Hematopoietic multipotent progenitor cell treated with erythropoietin and hydrocortisone succinate and interleukin-3 and kit ligand, for 8 days (in vitro differentiated cells): Measurements from ENCODE around the gene SPHK2.
"Not testable (repeated sequence)": the region's sequence is repeated elsewhere in the genome, so short reads cannot be mapped to it uniquely, and the experiment has no call there.

ENCODE experiments used
- DNase-seq: peaks from one replicate; pipeline ENCODE4 v3.0.0-alpha.2; 2015

The SPHK2 gene

DNA sequence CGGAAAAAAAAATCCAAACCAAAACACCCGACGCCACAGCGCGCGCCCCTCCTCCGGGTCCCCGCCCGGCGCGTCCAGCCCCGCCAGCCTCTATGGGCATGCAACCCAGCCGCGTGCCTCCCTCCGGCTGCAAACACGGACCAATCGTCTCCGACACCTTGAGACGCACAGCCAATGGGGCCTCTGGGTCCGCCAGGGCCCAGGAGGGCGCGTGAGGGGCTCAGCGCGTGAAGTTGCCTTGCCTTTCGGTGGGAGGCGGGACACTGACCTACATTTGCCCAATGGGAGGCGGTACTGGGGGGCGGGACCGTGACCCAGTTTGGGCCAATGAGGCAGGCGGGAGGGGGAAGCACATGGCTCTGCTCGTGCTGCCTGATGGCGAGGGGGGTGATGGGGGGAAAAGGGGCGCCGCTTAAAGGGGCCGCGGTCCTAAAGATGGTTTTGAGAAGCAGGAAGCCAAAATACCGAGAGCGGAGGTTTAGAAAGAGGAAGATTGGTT, 18.2 kb downstream of the SPHK2 start:
- peak; percentile 99 for DNase-seq

DNA sequence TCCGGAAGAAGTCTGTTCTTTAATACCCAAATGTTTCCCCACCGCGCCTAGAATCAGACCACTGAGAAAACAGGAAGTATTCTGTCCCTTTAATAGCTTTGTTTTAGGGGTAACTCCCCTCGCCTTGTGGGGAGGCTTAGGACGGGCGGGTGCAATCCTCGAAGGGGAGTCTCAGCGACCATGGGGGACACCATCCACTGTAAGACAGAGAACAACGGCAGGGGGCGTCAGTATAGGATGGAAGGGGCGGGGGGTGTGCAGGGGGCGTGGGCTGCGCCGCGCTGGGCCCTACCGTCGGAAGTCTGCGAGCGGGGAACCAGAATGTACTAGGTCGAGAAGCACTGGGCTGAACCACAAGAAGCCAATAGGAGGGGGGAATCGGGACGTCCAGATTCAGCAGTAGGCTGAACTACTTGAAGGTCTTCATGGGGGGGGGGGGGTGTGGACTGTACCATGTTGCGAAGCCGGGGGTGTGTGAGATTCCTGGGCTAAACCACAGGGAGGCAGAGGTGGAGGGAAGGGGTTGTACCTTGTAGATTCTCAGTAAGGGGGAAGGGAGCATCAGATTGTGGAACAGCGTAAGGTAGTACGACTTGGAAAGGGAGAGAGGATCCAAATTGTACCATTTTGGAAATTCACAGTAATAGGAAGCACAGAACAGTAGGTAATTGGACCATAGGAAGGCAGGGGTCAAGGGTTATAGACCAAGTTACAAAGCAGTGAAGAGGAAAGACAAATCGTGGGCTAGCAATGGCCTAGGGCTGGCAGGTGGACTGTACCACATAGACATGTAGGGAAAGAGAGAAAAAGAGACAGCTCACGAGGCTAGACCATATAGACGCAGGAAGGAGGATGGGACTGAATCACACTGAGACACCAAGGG, 18.9 kb downstream of the SPHK2 start:
- DNase-seq, result peak; percentile 92

DNA sequence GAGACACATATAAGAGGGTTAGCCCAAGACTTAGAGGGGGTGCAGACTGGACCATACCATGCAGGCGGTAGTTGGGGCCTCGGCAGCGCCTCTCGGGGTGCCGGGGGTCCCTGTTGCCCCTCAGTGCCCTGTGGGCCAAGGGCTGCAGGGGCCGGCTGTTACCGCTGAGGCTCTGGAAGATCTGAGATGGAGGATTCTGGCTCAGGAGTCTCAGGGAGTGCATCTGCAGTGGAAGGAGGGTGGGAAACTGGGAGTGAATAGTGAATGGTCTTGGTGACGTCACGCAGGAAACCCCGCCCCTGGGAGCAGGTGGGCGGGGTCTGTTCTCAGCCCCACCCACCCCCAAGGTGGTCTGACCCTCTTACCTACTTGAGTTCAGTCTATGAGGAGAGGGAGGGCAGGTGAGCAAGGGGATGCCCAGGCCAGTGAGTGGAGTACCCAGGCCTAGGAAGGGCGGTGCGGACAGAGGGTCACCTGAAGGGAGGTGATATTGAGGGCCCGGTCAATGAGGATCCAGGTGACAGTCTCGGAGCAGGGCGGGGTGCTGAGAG, 19.6 kb downstream of the SPHK2 start:
- no peak for DNase-seq

DNA sequence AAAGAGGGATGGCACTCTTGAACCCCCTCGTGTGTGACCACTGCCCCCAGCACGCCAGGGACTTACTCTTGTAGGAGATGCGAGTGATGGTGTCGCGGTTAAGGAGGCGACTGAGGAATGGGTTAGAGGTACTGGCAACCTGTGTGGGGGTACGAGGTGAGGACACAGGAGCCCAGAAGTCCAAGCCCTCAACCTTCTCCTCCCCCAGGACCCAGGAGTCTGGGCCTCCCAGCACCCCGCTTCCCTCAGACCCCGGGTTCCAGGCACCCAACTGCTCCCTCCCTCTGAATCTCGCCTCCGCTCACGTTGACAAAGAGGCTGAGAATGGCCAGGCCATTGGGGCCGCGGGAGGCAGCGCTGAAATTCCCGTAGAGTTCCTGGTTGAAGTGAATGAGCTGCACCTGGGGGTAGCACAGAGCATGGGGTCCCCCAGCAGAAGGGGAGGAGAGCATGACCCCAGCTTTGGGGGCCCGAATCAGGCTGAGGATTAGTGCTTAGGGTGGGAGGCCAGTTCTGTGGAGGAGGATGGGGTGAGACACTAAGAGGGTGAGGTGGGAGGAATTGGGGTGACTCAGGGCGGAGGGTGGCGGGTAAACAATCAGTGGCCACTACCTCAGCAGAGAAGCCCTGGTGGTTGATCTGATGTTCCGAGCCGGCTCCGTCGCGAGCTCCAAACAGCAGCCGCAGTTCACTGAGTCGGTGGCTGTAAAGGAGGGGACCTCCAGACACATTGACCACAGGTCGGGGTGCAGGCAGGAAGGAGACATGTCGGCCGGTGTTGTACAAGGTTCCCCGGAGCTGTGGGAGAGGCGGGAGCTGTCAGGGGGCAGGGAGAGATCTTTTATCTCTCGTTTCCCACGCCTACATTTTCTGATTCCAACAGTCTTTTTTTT, 20.4 kb downstream of the SPHK2 start:
- peak; percentile 28 for DNase-seq

DNA sequence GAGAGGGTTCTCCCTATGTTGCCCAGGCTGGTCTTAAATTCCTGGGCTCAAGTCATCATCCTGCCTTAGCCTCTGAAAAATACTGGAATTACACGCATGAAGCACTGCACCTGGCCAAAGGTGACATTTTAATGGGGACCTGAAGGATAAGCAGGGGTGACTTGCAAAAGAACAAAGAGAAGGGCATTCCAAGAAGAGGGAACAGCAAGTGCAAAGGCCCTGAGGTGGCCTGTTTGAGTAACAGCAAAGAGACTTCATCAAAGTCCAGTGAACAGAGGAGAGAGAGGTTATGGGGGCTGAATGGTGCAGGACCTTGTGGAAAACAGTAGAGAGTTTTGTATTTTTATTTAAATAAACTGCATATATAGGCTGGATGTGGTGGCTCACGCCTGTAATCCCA, 22.5 kb downstream of the SPHK2 start:
- DNase-seq, result no peak

DNA sequence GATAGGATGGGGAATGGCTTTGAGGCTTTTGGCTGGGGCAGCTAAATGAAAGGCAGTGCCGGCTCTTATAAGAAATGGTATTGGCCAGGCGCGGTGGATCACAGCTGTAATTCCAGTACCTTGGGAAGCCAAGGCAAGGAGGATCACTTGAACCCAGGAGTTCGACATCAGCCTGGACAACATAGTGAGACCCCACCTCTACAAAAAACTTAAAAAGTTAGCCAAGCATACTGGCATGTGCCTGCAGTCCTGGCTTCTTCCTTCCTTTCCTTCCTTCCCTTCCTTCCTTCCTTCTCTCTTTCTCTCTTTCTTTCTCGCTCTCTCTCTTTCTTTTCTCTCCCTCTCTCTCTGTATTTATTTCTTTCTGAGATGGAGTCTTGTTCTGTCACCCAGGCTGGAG, 23.6 kb downstream of the SPHK2 start:
- DNase-seq, result no peak

DNA sequence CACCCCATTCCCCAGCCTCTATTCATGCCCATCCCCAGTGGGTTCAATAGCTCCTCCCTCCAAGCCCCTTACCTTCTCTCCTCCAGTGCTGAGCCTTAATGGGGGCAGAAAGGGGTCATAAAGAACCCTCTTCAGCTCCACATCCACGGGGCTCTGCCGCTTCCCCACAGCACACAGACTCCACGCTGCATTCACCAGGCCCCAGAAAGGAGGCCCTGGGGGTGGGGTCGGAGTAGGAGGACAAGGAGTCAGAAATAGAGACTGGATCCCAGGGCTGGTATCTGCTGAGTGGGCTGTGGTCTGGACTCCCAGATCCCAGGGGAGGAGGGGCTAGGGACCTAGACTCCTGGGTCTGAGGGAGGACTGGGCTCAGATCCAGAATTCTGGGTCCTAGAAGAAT, 25.0 kb downstream of the SPHK2 start:
- no peak for DNase-seq

DNA sequence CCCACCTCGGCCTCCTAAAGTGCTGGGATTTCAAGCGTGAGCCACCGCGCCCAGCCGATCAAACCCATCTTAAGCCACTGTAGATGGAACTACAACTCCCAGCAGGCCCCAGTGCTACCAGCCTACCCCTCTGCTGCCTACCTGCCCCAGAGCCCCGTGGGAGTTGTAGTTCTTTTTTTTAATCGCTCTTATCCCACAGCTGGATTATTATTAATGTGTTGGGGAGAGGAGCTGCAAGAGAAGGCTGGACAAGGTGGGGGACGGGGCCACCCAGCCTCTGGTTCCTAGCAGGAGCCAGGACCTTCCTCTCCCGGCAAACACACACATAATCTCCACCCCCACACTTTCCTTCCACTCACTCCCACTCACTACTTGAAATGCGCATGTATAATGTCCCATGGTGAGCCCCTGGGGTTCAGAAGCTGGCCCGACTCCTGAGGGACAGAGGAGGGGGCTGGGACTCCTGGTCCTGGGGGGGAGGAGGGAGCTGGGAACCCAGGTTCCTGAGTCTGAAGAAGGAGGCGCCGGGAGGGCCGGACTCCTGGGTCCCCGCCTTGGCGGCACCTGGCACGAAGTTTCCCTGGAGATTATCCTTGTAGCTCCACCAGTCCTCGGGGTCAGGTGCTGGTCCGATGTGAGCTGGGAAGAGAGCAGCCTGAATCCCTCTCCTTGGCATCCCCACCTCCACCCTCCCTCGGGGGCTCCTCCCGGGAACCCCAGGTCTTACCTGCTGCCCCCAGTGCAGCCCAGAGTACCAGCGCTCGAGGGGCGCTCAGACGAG, 25.7 kb downstream of the SPHK2 start:
- DNase-seq, result peak; percentile 86

DNA sequence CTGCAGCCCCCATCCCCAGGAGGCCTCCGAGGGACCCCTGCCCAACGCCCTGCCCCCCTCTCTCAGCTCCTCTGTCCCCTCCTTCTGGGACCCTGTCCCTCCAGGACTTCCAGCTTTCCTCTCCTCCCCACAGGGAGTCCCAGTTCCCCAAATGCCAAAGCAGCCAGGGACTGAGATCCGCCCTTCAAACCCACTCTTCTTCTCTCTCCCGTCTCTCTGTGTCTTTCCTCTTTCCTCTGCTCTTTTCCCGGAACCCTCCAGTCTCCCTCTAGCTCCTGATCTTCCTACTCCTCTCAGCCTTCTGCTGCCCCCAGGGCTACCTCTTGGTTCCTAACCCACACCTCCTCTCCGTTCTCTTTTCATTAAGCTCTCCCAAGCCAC, 26.3 kb downstream of the SPHK2 start:
- no peak for DNase-seq

DNA sequence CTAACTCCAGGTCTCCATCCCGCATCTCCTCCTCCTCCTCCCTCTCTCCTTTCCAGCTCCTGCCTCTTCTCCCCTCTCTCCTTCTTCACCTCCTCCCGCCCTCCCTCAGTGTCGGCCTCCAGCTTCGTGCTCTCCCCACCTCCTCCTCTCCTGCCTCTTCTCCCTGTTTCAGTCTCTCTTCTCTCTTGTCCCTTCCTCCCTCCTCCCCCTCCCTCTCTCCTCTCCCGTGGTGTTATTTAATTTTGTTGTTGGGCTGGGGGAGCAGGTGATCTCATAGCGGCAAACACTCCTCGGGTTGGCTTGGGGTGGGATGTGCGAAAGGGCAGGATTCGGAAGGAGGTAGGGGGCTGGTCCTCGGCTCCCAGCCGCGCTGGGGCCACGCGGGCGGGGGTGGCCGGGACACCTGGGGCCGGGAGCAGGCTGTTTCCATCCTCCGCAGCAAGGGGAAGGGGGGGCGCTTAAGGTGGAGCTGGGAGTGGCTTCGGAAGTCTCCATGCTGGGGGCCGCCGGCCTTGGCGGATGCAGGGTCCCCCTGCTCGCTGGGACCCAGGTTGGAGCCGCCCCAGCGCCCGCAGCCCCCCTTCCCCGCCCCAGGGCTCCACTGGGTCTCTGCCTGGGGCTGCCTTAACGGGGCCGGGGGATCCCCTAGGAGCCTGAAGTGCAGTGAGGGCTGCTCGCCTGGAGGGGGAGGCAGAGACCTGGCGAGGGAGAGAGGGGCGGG, 26.9 kb downstream of the SPHK2 start, which contains the start of gene CA11:
CA11 (minus strand) TSS at position 187 of the 721 bp plus-strand sequence. CDS start 555 bp downstream, outside the sequence.
- DNase-seq, result peak; percentile 84

DNA sequence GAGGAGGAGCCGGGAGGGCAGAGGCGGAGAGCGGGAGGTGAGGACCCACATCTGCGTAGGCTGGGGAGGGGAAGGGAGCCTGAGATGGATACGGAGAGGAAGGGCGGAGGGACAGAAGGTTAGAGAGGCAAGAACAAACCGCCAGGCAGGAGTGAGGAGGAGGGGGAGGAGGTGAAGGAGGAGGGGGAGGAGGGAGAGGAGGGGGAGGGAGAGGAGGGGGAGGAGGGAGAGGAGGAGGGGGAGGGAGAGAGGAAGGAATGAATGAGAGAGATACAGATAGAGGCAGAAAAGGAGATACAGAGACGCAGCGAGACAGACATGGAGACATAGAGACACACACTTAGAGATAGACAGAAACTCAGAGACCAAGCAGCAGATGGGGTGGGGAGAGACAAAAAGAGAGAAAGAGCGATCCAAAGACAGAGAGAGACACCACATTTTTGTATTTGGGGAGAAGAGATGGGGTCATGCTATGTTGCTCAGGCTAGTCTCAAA, 27.5 kb downstream of the SPHK2 start:
- no peak for DNase-seq

DNA sequence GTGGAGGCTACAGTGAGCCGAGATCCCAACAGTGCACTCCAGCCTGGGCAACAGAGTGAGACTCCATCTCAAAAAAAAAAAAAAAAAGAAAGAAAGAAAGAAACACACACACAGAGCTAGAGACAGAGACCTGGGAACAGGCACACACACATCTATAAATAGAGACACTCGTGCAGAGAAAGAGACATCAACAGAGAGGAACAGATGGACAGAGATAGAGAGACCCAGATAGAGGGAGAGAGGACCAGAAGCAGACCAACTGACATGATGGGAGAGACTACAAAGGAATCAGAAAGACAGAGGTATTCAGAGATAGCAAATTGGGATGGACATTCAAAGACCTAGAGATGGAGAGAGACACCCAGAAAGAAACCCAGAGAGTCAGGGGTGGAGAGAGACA, 28.8 kb downstream of the SPHK2 start:
- peak; percentile 41 for DNase-seq

DNA sequence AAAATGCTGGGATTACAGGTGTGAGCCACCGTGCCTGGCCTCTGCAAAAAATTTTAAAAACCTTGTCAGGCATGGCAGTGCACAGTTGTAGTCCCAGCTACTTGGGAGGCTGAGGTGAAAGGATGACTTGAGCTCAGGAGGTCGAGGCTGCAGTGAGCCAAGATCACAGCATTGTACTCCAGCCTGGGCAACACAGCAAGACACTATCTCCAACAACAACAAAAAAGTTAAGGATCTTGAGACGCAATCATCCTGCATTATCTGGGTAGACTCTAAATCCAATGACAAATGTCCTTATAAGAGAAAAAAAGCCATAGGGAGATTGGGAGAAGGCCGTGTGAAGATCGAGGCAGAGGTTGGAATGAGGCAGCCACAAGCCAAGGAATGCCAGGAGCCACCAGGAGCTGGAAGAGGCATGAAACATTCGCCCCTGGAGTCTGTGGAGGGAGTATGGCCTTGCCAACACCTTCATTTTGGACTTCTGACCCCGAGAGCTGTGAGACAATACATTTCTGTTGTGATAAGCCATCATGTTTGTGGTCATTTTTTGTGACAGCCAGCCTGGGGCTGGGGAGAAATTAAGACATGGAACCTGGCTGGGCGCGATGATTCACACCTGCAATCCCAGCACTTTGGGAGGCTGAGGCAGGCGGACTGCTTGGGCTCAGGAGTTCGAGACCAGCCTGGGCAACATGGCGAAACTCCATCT, 31.8 kb downstream of the SPHK2 start:
- no peak for DNase-seq

DNA sequence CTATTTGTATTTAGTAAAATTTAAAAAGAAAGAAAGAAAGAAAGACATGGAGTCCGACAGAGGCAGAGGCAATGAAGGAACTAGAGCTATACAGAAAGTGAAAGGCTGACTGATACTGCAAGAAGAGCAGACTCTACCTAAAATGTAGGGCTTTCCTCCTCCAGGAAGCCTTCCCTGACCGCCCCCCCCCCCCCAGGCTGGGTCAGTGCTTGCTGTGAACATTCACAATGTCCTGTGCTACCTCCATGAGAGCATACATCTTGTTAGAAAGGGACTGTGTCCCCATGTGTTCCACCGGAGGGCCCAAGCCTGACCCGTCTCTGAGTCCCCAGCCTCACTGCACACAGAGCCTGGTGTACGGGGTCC, 32.4 kb downstream of the SPHK2 start:
- DNase-seq, result no peak

DNA sequence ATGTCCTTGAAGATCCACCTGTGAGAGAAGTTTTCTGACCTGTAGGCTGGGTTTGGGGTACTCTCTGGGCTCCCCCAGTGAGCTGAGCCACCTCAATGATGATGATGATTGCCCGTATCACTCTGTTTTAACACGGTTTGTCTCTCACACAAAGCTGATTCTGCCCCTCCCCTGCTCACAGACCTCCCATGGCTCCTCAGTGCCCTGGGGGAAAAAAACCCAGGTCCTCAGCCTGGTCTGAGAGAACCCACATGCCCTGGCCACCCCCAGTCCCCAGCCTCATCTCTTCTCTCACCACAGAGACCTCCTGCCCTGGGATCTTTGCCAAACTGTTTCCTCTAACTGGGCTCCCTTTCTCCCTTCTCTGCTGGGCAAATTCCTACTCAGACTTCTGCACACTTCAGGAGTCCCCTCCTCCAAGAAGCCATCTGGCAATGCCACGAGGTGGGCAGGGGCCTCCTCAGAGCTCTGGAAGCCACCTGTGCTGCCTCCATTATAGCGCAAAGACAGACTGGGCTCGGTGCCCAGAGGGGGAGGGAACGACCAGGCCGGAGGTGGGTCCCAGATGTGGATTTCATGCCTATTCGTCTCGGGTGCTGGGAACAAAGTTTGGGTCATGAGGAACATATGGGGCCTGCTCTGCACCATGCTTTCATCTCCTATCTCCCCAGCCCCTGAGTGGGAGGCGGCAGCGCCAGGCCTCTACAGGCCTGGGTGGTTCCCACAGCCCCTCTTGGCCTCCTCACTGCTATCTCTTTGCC, 35.2 kb downstream of the SPHK2 start:
- peak; percentile 57 for DNase-seq

DNA sequence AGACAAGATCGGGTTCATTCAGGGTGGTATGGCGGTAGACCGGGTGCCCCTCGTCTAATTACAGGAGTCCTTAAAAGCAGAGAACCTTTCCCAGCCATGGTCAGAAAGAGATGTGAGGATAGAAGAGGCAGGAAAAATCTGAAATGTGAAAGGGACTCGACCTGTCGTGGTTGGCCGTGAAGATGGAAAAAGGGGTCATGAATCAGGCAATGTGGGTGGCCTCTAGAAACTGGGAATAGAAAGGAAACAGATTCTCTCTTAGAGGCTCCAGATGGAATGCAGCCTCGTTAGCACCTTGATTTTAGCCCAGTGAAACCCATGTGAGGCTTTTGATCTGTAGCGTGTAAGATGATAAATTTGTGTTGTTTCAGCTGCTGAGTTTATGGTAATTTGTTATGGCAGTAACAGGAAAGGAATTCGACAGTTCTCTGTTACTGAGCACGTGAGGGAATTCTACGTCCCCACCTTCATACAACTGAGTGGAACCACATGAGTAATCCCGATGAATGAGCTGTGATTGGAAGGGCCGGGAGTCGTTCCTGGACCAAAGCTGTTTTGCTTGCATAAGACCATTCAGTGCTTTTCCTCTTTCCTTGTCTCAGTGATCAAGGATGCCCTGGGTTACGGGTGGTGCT, 37.7 kb downstream of the SPHK2 start:
- DNase-seq, result no peak

DNA sequence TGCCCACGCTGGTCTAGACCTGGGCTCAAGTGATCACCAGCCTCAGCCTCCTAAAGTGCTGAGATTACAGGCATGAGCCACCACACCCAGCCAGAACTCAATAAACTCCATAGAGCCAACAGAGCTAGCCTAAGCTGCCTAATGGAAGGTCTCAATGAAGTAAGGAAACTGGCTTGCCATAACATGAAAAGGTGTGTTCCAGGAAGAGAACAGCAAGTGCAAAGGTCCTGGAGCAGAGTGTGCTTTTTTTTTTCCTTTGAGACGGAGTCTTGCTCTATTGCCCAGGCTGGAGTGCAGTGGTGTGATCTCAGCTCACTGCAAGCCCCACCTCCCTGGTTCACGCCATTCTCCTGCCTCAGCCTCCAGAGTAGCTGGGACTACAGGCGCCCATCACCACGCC, 38.5 kb downstream of the SPHK2 start:
- DNase-seq, result not testable (repeated sequence)

DNA sequence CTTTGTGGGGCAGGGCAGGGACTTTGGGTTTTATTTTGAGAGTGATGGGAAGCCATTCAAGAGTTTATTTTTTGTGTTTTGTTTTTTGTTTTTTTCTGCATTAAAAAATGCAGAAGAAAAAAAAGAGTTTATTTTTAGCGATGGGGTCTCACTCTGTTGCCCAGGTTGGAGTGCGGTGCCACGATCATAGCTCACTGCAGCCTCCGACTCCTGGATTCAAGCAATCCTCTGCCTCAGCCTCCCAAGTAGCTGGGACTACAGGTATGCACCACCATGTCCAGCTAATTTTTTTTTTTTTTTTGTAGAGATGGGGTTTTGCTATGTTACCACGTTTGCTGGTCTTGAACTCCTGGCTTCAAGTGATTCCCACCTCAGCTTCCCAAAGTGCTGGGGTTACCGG, 39.2 kb downstream of the SPHK2 start:
- DNase-seq, result no peak

DNA sequence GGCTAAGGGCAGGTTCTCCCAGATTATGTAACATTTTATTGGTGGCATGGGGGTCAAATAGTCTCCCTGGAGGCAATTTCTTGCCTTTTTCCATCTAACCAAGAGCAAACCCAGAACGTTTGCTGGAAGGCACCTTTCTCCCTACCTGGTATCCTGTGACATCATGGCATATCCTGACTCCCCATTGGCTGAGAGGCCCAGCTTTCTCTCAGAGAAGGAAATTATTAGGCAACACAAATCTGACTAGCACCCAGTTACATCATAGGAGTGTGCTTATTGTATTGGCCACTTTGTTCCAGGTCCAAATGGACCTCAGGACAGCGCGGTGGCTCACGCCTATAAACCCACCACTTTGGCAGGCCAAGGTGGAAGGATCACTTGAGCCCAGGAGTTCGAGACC, 40.5 kb downstream of the SPHK2 start:
- peak; percentile 23 for DNase-seq
